ENCODE results near the gene VPS37D. TPM values are rescaled to one million over a fixed set of nuclear protein-coding genes. Genes with fewer than 3 reads are reported as not detected.

The VPS37D gene
- total RNA-seq, 1 experiment from 2014 or later, result 0.85 TPM

- no peak within 1 kb of the TSS for H3K23ac ChIP-seq (ENCODE audit: insufficient read length, low read depth, low read length)
- Mint-ChIP-seq H3K4me1 (peaks cover 0 to 7% of the 10 kb centered on the region in 2 experiments; a peak in 2 of 4 replicates), H3K4me3 (peak within 1 kb of the TSS; percentile 61 to 77), H3K27me3 (ENCODE audit: low read depth) (peaks cover 38% of the 10 kb centered on the region), H3K9me3 (no peaks in the 10 kb centered on the region; a peak in 1 of 5 replicates), H3K36me3 (ENCODE audit: insufficient read depth in 1 of 3, low read depth in 3 of 3) (peaks cover 0 to 2% (median 0%) of the 10 kb centered on the region in 3 experiments; a peak in 2 of 7 replicates), H3K27ac (peak within 1 kb of the TSS in 1 of 3 experiments; percentile 62; a peak in 1 of 7 replicates)
- H2BK12ac ChIP-seq (ENCODE audit: insufficient read length, low read depth, low read length), result no peak within 1 kb of the TSS
- no peak within 1 kb of the TSS for H3K27ac ChIP-seq (ENCODE audit: insufficient read length, low read depth, low read length)
- no peak within 1 kb of the TSS for H3K18ac ChIP-seq (ENCODE audit: insufficient read length, low read depth, low read length)
- H3K27me3 ChIP-seq (ENCODE audit: insufficient read depth, low read length), result peaks cover 3% of the 10 kb centered on the region; the same call in 1 of the 2 replicates
- H2AK5ac ChIP-seq (ENCODE audit: insufficient read length, low read length), result no peak within 1 kb of the TSS
- no peak within 1 kb of the TSS for H4K91ac ChIP-seq (ENCODE audit: insufficient read length, low read depth, low read length)
- H2AFZ ChIP-seq (ENCODE audit: low read length), result no peak within 1 kb of the TSS
- no peak within 1 kb of the TSS for H3K4ac ChIP-seq (ENCODE audit: low read depth, low read length)
- WGBS (ENCODE audit: extremely low coverage, insufficient read length, low lambda C conversion rate), result no CpG with 5 or more reads among the region's 96 CpGs
- H3K9ac ChIP-seq (ENCODE audit: extremely low read depth, insufficient read length, low read length), result no peak within 1 kb of the TSS
- H2BK5ac ChIP-seq (ENCODE audit: insufficient read length, low read length), result no peak within 1 kb of the TSS
- peaks cover 9% of the 10 kb centered on the region for H3K23me2 ChIP-seq (ENCODE audit: insufficient read length, low read depth, low read length, poor library complexity, severe bottlenecking)
- no peak within 1 kb of the TSS; the same call in 1 of the 2 replicates for H2BK15ac ChIP-seq (ENCODE audit: low read depth, low read length)
- no peaks in the 10 kb centered on the region for H3K4me1 ChIP-seq (ENCODE audit: insufficient read depth, low read length)
- DNase-seq, result peak; percentile 67
- H4K8ac ChIP-seq (replicated peaks; ENCODE audit: insufficient read length, low read depth, low read length), result no peak within 1 kb of the TSS
- H3K14ac ChIP-seq (ENCODE audit: insufficient read depth, low read length), result no peak within 1 kb of the TSS
- no peaks in the 10 kb centered on the region for H3K79me1 ChIP-seq (ENCODE audit: insufficient read depth, low read depth, low read length, poor library complexity, severe bottlenecking)
- H3K4me2 ChIP-seq (ENCODE audit: insufficient read depth, insufficient read length, low read length), result peak within 1 kb of the TSS; percentile 74
- no peaks in the 10 kb centered on the region for H3K79me2 ChIP-seq (ENCODE audit: insufficient read depth, low read length)
- no peak within 1 kb of the TSS for H4K5ac ChIP-seq (ENCODE audit: insufficient read length, low read depth, low read length)
- H3T11ph ChIP-seq (ENCODE audit: low read length), result no peak within 1 kb of the TSS
- no peak within 1 kb of the TSS for H3K56ac ChIP-seq (ENCODE audit: insufficient read length, low read depth, low read length)
- H2BK120ac ChIP-seq (ENCODE audit: low read depth, low read length, poor library complexity, severe bottlenecking), result no peak within 1 kb of the TSS
- no peaks in the 10 kb centered on the region for H4K20me1 ChIP-seq (ENCODE audit: control insufficient read depth, insufficient read depth, insufficient read length)
- no peak within 1 kb of the TSS for H2BK20ac ChIP-seq (ENCODE audit: low read depth, low read length, poor library complexity, severe bottlenecking)
- no peak for TF ChIP-seq CTCF (conservative IDR thresholded peaks at IDR 0.05)
- H3K9me3 ChIP-seq (ENCODE audit: control insufficient read depth, low read depth, low read length), result no peaks in the 10 kb centered on the region
These were observed 51.5 kb downstream of the VPS37D start, which contains the start of gene STX1A for GRCh38 chr7:73718905-73719805. TSS of gene STX1A (minus strand) at chr7:73719669. CDS start at chr7:73719631, 38 bp downstream.

Data from H9 (cell line).